A549 (cell line): ENCODE data around the gene CHID1. TPM values are rescaled to one million over a fixed set of nuclear protein-coding genes. Genes with fewer than 3 reads are reported as not detected.

Experiments
- ATAC-seq, 2 experiments: fragments of 200-7000 bp in 1 of 2; fragments of >200 bp in 1 of 2; cut with Nextera tagmentation in 1 of 2; cut with Tn5 transposase in 1 of 2; 3 replicates each; pipeline versions ENCODE4 v1.8.0 to v1.9.1; 2018 to 2020; ENCODE audit warnings: mild to moderate bottlenecking in 1 of 2, moderate library complexity in 1 of 2
- CTCF ChIA-PET: fragments of 300-600 bp; sonication (Branson Sonifier 250); formaldehyde crosslinking; extraction: SDS; loops from one replicate; lab custom pipeline; 2021; ENCODE audit warnings: antibody characterized with exemption, inconsistent platforms; lab: Yijun Ruan, JAX
- POLR2A ChIA-PET: fragments of 350-600 bp; formaldehyde crosslinking; extraction: SDS; loops from one replicate; lab custom pipeline; 2021; ENCODE audit warnings: antibody characterized with exemption, inconsistent platforms; lab: Yijun Ruan, JAX
- DNase-seq, 2 experiments: peaks; one replicate each; pipeline versions ENCODE4 v3.0.0 to v3.0.0-alpha.2; 2011 to 2016; ENCODE audit warnings: low read depth in 1 of 2, low spot score in 1 of 2
- FAIRE-seq: peaks from 2 replicates; lab custom pipeline; 2011; peaks lifted over from hg19 to GRCh38; lab: Jason Lieb, UNC
- H3K27ac ChIP-seq, 2 experiments: fragments of >200 bp; sonication (Bioruptor Twin); formaldehyde crosslinking; 3 replicates each; pipeline ENCODE4 v1.5.1; 2016 to 2017
- H3K4me1 ChIP-seq: fragments of >200 bp; sonication (Bioruptor Twin); formaldehyde crosslinking; 3 replicates; pipeline ENCODE4 v1.6.1; 2016
- H3K4me2 ChIP-seq: fragments of >200 bp; sonication (Bioruptor Twin); formaldehyde crosslinking; 3 replicates; pipeline ENCODE4 v1.6.1; 2016
- H3K4me3 ChIP-seq: fragments of >200 bp; sonication (Bioruptor Twin); formaldehyde crosslinking; 3 replicates; pipeline ENCODE4 v1.5.1; 2016
- H3K9me3 ChIP-seq: fragments of >200 bp; sonication (Bioruptor Twin); formaldehyde crosslinking; 3 replicates; pipeline ENCODE4 v1.6.1; 2016
- CEBPB ChIP-seq, 2 experiments: fragments of >200 bp in 1 of 2; sonication (Bioruptor Twin) in 1 of 2; formaldehyde crosslinking in 1 of 2; IDR thresholded peaks; 2 replicates each; pipeline ENCODE4 v1.6.1; 2012 to 2016
- EHF ChIP-seq: fragments of 250-450 bp; sonication (Bioruptor Pico); IDR thresholded peaks from 2 replicates; pipeline ENCODE4 v1.5.0; 2020; ENCODE audit warnings: mild to moderate bottlenecking
- EHMT2 ChIP-seq: fragments of 200-600 bp; sonication (generic); IDR thresholded peaks from 2 replicates; pipeline ENCODE4 v1.6.1; 2016; ENCODE audit warnings: antibody characterized with exemption, low read depth, mild to moderate bottlenecking, moderate library complexity
- EP300 ChIP-seq, 2 experiments: fragments of >200 bp; sonication (Bioruptor Twin); formaldehyde crosslinking; IDR thresholded peaks; 2 replicates in 1 of 2; 3 replicates in 1 of 2; pipeline ENCODE4 v1.6.1; 2016 to 2017
- FOSL2 ChIP-seq, 2 experiments: fragments of 450-650 bp in 1 of 2; fragments of >200 bp in 1 of 2; sonication (Bioruptor Twin) in 1 of 2; formaldehyde crosslinking; IDR thresholded peaks; 2 replicates each; pipeline versions ENCODE4 v1.5.0 to v1.6.1; 2016 to 2020; ENCODE audit warnings: mild to moderate bottlenecking in 1 of 2, moderate library complexity in 1 of 2
- GATA3 ChIP-seq: IDR thresholded peaks from 2 replicates; pipeline ENCODE4 v1.6.1; 2012; ENCODE audit warnings: borderline replicate concordance
- JUN ChIP-seq, 2 experiments: fragments of >200 bp; sonication (Bioruptor Twin); formaldehyde crosslinking; IDR thresholded peaks; 2 replicates in 1 of 2; 3 replicates in 1 of 2; pipeline ENCODE4 v1.6.1; 2016 to 2017
- JUNB ChIP-seq: fragments of >200 bp; sonication (Bioruptor Twin); formaldehyde crosslinking; IDR thresholded peaks from 2 replicates; pipeline ENCODE4 v1.6.1; 2016
- KDM1A ChIP-seq: fragments of 200-600 bp; sonication (generic); IDR thresholded peaks from 2 replicates; pipeline ENCODE4 v1.6.1; 2016; ENCODE audit warnings: low read depth, mild to moderate bottlenecking
- KDM5A ChIP-seq: fragments of 200-600 bp; sonication (generic); IDR thresholded peaks from 2 replicates; pipeline ENCODE4 v1.6.1; 2016; ENCODE audit warnings: antibody characterized with exemption, mild to moderate bottlenecking
- MAFK ChIP-seq: fragments of 450-650 bp; IDR thresholded peaks from 2 replicates; pipeline ENCODE4 v1.6.1; 2014; ENCODE audit not compliant: partially characterized antibody
- MAZ ChIP-seq: fragments of 150-350 bp; IDR thresholded peaks from 2 replicates; pipeline ENCODE4 v1.6.1; 2014; ENCODE audit warnings: antibody characterized with exemption, low read depth, low read length, borderline replicate concordance
- NFE2L2 ChIP-seq: fragments of 150-350 bp; conservative IDR thresholded peaks from 2 replicates; pipeline ENCODE4 v1.6.1; 2014; ENCODE audit warnings: low read length
- NPAS2 ChIP-seq: fragments of 250-450 bp; sonication (Bioruptor Pico); IDR thresholded peaks from 2 replicates; pipeline ENCODE4 v1.8.0; 2022; ENCODE audit warnings: mild to moderate bottlenecking, moderate library complexity, borderline replicate concordance
- PHF8 ChIP-seq: fragments of 200-600 bp; sonication (generic); IDR thresholded peaks from 2 replicates; pipeline ENCODE4 v1.6.1; 2016; ENCODE audit warnings: low read depth, mild to moderate bottlenecking, antibody characterized with exemption, moderate library complexity, borderline replicate concordance
- POLR2AphosphoS2 ChIP-seq: conservative IDR thresholded peaks from 2 replicates; pipeline ENCODE4 v1.6.1; 2012; ENCODE audit warnings: low read length, improper control_type of control experiment, inconsistent platforms
- RAD21 ChIP-seq, 2 experiments: fragments of >200 bp in 1 of 2; sonication (Bioruptor Twin) in 1 of 2; formaldehyde crosslinking in 1 of 2; IDR thresholded peaks in 1 of 2; conservative IDR thresholded peaks in 1 of 2; 2 replicates in 1 of 2; 3 replicates in 1 of 2; pipeline ENCODE4 v1.6.1; 2012 to 2018; ENCODE audit warnings: inconsistent platforms in 1 of 2
- RFX5 ChIP-seq: fragments of 450-650 bp; IDR thresholded peaks from 2 replicates; pipeline ENCODE4 v1.7.1; 2014; ENCODE audit warnings: antibody characterized with exemption, mild to moderate bottlenecking, moderate library complexity
- SMC3 ChIP-seq: fragments of >200 bp; sonication (Bioruptor Twin); formaldehyde crosslinking; IDR thresholded peaks from 3 replicates; pipeline ENCODE4 v1.6.1; 2018; ENCODE audit warnings: inconsistent platforms
- SREBF2 ChIP-seq: fragments of 450-650 bp; IDR thresholded peaks from 2 replicates; pipeline ENCODE4 v1.6.1; 2014; ENCODE audit warnings: mild to moderate bottlenecking, moderate library complexity
- TFCP2L1 ChIP-seq: fragments of 250-450 bp; sonication (Bioruptor Pico); IDR thresholded peaks from 2 replicates; pipeline ENCODE4 v1.5.0; 2021; ENCODE audit warnings: mild to moderate bottlenecking
- ZFP36 ChIP-seq: fragments of 450-650 bp; IDR thresholded peaks from 2 replicates; pipeline ENCODE4 v1.6.1; 2014; ENCODE audit warnings: borderline replicate concordance; ENCODE audit not compliant: partially characterized antibody
- ZNF302 ChIP-seq: fragments of 250-450 bp; sonication (Bioruptor Pico); IDR thresholded peaks from 2 replicates; pipeline ENCODE4 v1.9.0; 2021; ENCODE audit warnings: inconsistent platforms, mild to moderate bottlenecking, moderate library complexity
- WGBS: methylation state at CpG from one replicate; pipeline ENCODE4 v1.1.6; 2017; ENCODE audit errors: missing lambda C conversion rate; 5-methylcytosine and 5-hydroxymethylcytosine counted together
- polyA plus RNA-seq, 4 experiments: library from polyadenylated mRNA; depleted of rRNA in 3 of 4; stranded (reverse); fragments of >200 nt; fragmentation: RNase III in 1 of 4; extraction: RNeasy Plus Mini Kit Qiagen cat#74134 plus additional on column Dnase treatment in 1 of 4; gene quantifications; 2 replicates in 3 of 4; 3 replicates in 1 of 4; pipeline ENCODE4 v1.2.3, GENCODE V29; 2011 to 2017
- TF ChIP-seq, protein P1 (sequence below): fragments of >200 bp; sonication (Bioruptor Twin); formaldehyde crosslinking; IDR thresholded peaks from 3 replicates; pipeline ENCODE4 v1.6.1; 2016
- TF ChIP-seq, protein P2 (sequence below): fragments of 450-650 bp; IDR thresholded peaks from 2 replicates; pipeline ENCODE4 v1.6.1; 2014; ENCODE audit warnings: antibody characterized with exemption
- TF ChIP-seq, protein P3 (sequence below): IDR thresholded peaks from 2 replicates; pipeline ENCODE4 v1.6.1; 2012
- TF ChIP-seq, protein P4 (sequence below): IDR thresholded peaks from 2 replicates; pipeline ENCODE4 v1.6.1; 2012
- TF ChIP-seq, protein P5 (sequence below): IDR thresholded peaks from 2 replicates; pipeline ENCODE4 v1.6.1; 2012; ENCODE audit warnings: low read depth, borderline replicate concordance

CHID1 gene
- polyA plus RNA-seq, 2 of the 4 experiments (the other 2 are of a cell fraction), result 53.8 to 70.6 TPM

DNA sequence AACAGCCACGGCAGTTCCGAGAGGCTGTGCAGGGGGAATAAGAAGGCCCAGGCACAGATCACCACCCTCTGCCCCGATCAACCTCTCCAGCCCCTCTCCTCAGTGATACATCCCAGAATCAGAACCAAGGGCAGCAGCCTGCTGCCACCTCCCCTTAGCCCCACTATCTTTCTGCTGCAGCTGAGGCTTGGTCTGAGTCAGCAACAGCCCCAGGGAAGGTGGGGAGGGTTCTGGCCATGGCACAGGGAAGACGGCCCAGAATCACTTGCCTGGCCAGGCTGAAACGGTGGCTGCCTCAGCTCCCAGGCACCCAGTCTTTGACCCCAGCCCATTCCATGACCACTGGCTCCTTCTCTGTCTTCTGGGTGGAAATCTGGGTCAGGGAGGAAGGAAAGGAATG, 2.3 kb downstream of the CHID1 start:
- no peak overlapping the region for H3K4me2 ChIP-seq
- 87% methylated on average over 5 of the region's 5 CpGs for WGBS
- ATAC-seq, result no peak
- no peaks in the 10 kb centered on the region for H3K9me3 ChIP-seq
- ChIA-PET CTCF (interaction anchor here (1.5 kb wide), 1 partner anchor 17 kb away, joined by 7 read pairs; no protein-coding TSS in a partner anchor), POLR2A (no interaction called here)
- peaks cover 14% of the 10 kb centered on the region for H3K4me1 ChIP-seq
- no peak overlapping the region for H3K27ac ChIP-seq
- no peak for FAIRE-seq
- DNase-seq, result no peak
- no peak for TF ChIP-seq MAFK
- TF ChIP-seq POLR2AphosphoS2, result no peak
- no peak for TF ChIP-seq ZFP36
- no peak for TF ChIP-seq KDM5A
- TF ChIP-seq KDM1A, result no peak
- TF ChIP-seq, protein P1, sequence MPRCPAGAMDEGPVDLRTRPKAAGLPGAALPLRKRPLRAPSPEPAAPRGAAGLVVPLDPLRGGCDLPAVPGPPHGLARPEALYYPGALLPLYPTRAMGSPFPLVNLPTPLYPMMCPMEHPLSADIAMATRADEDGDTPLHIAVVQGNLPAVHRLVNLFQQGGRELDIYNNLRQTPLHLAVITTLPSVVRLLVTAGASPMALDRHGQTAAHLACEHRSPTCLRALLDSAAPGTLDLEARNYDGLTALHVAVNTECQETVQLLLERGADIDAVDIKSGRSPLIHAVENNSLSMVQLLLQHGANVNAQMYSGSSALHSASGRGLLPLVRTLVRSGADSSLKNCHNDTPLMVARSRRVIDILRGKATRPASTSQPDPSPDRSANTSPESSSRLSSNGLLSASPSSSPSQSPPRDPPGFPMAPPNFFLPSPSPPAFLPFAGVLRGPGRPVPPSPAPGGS, result no peak
- no peak for TF ChIP-seq EP300 (IDR thresholded peaks at IDR 0.05)
- TF ChIP-seq NPAS2, result no peak
- TF ChIP-seq CEBPB (IDR thresholded peaks at IDR 0.05), result no peak
- no peak for TF ChIP-seq RFX5
- TF ChIP-seq, protein P2, sequence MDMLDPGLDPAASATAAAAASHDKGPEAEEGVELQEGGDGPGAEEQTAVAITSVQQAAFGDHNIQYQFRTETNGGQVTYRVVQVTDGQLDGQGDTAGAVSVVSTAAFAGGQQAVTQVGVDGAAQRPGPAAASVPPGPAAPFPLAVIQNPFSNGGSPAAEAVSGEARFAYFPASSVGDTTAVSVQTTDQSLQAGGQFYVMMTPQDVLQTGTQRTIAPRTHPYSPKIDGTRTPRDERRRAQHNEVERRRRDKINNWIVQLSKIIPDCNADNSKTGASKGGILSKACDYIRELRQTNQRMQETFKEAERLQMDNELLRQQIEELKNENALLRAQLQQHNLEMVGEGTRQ, result no peak
- TF ChIP-seq GATA3, result no peak
- no peak for TF ChIP-seq SMC3
- TF ChIP-seq MAZ, result no peak
- TF ChIP-seq JUNB, result no peak
- TF ChIP-seq, protein P3, sequence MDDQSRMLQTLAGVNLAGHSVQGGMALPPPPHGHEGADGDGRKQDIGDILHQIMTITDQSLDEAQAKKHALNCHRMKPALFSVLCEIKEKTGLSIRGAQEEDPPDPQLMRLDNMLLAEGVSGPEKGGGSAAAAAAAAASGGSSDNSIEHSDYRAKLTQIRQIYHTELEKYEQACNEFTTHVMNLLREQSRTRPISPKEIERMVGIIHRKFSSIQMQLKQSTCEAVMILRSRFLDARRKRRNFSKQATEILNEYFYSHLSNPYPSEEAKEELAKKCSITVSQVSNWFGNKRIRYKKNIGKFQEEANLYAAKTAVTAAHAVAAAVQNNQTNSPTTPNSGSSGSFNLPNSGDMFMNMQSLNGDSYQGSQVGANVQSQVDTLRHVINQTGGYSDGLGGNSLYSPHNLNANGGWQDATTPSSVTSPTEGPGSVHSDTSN, result no peak
- no peak for TF ChIP-seq NFE2L2
- no peak for TF ChIP-seq TFCP2L1 (CRISPR knock-in tag)
- TF ChIP-seq RAD21 (conservative IDR thresholded peaks at IDR 0.05 in 1 of 2, IDR thresholded peaks at IDR 0.05 in 1 of 2), result no peak
- no peak overlapping the region for H3K4me3 ChIP-seq

DNA sequence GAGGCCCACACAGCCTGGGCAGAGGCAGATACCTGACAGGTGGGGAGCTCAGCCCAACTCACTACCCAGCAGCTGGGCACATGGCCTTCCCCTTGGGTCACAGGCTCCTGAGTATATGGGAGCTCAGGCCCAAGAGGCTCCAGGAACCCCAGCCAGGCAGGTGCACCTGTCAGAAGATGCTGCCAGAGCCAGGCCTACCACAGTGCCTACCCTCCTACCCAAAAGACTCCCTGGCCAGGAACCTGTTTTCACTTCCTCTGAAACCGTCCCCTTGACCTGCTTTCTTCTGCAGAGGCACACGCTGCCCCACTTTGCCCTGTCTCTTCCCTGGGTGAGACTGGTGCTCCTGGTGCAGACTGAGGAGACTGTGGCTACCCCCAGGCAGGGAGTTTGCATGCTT, 2.9 kb downstream of the CHID1 start:
- TF ChIP-seq EHF (no peak), EHMT2 (no peak), FOSL2 (IDR thresholded peaks at IDR 0.05) (no peak), FOSL2 (CRISPR knock-in tag; IDR thresholded peaks at IDR 0.05) (no peak), POLR2AphosphoS2 (no peak), RAD21 (conservative IDR thresholded peaks at IDR 0.05 in 1 of 2, IDR thresholded peaks at IDR 0.05 in 1 of 2) (no peak), PHF8 (no peak), ZNF302 (CRISPR knock-in tag) (no peak), RFX5 (no peak), SREBF2 (no peak), TFCP2L1 (CRISPR knock-in tag) (no peak), JUN (IDR thresholded peaks at IDR 0.05) (no peak), CEBPB (IDR thresholded peaks at IDR 0.05) (no peak)
- TF ChIP-seq, protein P1, result no peak
- TF ChIP-seq, protein P4, sequence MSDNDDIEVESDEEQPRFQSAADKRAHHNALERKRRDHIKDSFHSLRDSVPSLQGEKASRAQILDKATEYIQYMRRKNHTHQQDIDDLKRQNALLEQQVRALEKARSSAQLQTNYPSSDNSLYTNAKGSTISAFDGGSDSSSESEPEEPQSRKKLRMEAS, result no peak
- TF ChIP-seq, protein P3, result no peak
- TF ChIP-seq, protein P5, sequence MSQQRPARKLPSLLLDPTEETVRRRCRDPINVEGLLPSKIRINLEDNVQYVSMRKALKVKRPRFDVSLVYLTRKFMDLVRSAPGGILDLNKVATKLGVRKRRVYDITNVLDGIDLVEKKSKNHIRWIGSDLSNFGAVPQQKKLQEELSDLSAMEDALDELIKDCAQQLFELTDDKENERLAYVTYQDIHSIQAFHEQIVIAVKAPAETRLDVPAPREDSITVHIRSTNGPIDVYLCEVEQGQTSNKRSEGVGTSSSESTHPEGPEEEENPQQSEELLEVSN, result no peak
- TF ChIP-seq, protein P2, result no peak
- CTCF ChIA-PET, result interaction anchor here (1.0 to 1.5 kb wide), 3 partner anchors 17 to 144 kb away, joined by 4 to 7 read pairs (median 4); no protein-coding TSS in a partner anchor

More for the DNA sequence above, 2.9 kb downstream of the CHID1 start:
- no peak overlapping the region for H3K4me2 ChIP-seq
- no peak overlapping the region for H3K27ac ChIP-seq
- H3K4me1 ChIP-seq, result peaks cover 14% of the 10 kb centered on the region
- no peaks in the 10 kb centered on the region for H3K9me3 ChIP-seq
- no peak for ATAC-seq
- no peak for DNase-seq
- WGBS, result 89% methylated on average over 2 of the region's 2 CpGs
- POLR2A ChIA-PET, result no interaction called here
- FAIRE-seq, result no peak
- no peak overlapping the region for H3K4me3 ChIP-seq
